GM21360 (cell line): ENCODE data around the gene SMG1.
"Not testable (repeated sequence)": the region's sequence is repeated elsewhere in the genome, so short reads cannot be mapped to it uniquely, and the experiment has no call there.

Experiments
- ATAC-seq: cut with Tn5 transposase; IDR thresholded peaks from one replicate; pipeline ENCODE4 v1.9.1; 2021; ENCODE audit warnings: mild to moderate bottlenecking, moderate library complexity; ENCODE audit not compliant: unreplicated experiment

SMG1 gene

DNA sequence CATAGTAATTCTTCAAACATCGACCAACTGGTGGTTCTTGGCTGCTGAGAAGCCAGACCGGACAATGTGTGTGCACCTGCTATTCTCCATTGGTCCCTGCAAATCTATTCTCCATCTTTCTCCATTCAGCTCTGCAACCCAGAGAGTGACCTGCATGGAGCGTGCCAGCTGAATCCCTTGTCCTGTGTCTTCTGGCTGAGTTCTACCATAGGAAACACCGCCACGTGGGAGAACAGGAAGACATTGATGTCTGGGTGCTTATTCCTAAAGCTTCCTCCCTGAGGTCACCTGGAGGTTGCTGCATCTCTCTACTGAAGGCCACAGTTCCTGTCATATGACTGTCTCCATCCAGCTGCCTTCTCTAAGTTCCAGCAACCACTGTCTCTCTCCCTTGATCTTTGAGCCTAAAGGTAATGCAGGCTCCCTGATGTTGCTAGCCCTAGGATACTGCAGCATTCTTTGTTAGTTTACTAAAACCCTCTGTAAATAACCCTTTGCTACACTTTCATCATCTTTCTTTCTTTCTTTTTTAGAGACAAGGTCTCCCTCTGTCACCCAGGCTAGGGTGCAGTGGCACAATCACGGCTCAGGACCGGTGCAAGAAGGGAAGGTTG is 10.6 kb upstream of the SMG1 start:
- no peak for ATAC-seq

DNA sequence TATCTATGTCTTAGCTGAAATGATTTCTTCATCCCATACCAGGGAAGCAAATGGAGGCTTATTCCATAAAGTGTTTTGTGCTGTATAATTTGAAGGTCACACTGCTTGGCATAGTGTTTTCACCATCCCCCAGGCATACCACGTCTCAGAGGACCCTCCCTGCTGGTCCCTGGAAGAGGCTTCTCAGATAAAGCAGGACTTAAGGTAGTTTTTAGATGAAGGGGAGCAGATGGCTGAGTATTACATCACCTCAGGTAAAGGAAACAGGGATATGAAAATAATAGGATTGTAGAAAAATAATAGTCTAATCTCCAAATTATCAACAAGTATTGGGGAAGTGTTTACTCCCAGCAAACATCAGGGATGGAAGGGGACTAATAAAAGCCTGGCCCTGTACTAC is 7.3 kb upstream of the SMG1 start:
- no peak for ATAC-seq

DNA sequence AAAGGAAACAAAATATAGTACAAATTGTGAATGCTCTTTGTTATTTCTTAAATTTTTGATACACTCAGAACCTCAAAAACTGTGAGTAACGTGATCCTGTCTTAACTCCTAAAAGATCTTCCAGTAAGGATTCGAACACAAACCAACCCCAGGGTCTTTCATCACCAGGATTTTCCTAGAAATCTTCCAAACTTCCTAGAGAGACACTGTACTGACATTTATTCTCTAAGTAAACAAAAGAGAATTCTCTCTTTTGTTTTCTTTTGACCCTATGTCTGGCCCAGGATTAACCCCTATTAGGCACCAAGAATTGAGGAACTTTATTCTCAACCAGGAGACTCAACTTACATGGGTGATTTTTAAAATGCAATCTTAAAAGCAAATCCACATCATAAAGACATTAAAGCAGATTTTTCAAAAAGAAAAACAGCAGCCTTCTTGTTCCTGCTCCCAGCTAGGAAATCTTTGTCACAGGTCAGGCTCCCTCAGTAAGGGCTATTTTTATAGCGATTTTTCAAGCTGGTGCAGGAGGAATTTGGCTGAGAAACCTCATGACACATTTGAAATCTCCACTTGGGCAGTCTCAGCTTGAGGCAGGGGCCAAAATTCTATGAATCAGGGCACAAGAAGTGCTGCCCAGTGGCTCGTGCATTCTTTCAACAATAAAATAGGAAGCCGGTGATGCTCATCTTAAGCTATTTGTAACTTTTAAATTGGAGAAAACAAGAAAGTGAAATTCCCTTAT is 6.2 kb upstream of the SMG1 start:
- ATAC-seq: no peak

DNA sequence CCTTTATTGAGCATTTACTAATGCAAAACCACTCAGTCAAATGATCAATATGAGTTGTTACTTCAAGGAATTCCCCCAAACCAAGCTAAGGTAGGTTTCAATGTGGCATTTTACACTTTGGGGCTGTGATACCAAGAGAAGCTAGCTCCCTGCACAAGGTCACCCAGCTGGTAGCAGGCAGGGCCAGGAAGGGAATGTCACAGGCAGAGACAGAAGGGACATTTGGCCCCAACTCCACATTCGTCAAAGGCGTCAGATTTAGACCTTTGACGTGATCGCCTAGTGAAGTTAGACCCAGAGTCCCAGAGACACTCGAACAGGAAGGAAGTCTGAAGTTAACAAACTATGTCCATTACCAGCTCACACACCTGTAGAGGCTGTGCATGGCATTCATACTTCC is 5.5 kb upstream of the SMG1 start:
- no peak for ATAC-seq

DNA sequence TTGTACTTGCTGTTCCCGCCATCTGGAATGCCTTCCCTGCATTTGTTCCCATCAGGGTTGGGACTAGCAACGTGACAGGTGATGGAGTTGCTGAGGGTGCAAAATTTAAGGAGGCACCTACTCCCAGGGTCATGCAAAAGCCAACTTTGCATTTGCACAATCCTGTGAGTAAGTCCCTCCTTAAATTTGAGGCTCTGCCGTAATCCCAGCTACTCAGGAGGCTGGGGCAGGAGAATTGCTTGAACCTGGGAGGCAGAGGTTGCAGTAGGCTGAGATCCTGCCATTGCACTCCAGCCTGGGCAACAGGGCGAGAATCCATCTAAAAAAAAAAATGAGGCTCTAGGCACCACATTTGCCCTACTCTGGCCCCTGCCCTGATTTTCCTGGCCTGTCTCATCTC is 3.9 kb upstream of the SMG1 start:
- not testable (repeated sequence) for ATAC-seq

DNA sequence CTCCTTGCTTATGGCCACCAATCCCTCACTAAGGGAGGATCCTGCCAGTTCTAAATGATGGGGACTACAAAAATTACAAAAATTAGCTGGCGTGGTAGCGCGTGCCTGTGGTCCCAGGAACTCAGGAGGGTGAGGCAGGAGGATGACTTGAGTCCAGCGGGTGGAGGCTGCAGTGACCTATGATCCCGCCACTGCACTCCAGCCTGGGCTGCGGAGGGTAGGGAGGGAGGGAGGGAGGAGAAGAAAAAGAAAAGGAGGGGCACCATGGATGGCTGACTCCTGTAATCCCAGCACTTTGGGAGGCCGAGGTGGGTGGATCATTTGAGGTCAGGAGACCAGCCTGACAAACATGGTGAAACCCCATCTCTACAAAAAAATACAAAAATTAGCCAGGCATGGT is 1.9 kb upstream of the SMG1 start:
- not testable (repeated sequence) for ATAC-seq

DNA sequence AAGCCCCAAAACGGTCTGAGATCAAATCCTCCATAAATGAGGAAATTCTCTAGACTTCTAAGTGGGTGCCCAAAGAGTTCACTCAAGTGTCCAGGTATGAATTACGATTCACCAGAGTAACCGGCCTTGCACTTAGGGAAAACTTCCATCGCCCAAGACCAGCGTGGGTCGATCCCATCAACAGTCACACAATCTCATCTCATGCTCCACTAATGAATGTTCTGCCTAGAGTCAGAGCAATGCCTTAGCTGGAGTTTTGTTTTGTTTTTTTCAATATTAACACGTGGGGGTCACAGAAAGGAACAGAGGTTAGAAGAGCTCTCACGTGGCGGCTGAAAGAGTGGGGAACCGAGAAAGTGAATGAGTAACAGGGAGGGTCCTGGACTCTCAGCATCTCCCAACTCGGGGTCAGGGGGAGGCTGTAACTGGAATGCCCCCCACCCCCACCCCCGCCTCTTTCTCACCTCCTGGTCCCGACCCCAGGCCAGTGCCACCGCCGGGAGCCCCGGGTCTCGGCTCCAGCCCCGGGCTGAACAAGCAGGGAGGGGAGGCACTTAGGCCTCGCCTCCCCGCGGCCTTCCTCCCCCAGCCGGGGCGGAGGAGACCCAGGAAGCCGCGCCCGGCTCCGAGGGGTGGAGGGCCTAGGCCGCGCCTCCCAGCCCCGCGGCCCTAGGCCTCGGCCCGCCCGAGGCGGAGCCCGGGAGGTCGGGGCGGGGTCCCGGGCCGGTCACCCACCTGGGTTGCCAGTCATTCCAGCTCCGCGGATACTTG is 808 bp downstream of the SMG1 start:
- ATAC-seq: peak; percentile 42

DNA sequence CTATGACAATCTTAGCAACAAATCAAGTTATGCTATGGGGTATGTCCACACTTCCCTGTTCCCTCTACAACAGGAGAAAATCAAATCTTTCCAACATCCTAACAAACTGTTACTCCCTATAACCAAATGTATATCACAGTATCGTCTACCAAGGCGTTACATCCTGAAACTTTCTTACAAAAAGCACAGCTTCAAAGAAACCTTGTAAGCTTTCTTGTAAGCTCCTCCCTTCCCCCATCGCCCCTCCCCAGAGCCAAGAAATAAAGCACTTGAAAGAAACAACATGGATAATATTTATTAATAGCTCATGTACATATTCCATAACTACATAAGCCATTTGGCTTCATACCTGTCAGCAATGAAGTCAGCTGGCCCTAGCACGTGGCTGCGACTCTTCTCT is 2.3 kb downstream of the SMG1 start:
- not testable (repeated sequence) for ATAC-seq

DNA sequence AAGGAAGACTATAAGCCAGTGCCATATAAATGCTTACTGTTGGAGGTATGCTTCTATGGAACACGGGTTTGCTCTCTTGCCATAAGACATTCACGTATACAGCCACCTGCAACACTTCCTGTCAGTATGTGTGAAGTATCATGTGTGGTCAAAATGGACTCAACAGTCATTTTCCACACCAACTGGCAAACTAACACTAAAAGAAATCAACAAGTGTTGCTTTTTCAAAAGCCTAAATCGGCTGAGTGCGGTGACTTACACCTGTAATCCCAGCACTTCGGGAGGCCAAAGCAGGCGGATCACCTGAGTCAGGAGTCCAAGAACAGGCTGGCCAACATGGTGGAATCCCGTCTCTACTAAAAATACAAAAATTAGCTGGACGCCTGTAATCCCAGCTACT is 3.1 kb downstream of the SMG1 start:
- ATAC-seq: not testable (repeated sequence)

DNA sequence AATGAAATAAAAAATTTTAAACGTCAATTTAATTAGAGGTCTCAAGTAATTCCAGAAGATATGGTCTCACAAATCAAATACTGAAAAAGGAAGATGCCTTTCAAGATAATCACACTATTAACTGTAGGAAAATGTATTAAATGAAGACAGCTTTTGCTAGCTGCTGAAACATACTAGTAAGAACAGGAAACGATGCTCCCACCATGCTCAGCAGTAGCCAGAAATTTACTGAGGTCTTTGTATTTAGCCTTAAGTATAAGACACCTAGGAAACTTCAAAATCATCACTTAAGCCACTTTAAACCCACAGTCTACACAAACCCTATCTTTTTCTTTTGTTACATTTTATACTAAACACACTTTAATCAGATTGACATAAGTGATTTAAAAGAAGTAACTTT is 16.6 kb downstream of the SMG1 start:
- not testable (repeated sequence) for ATAC-seq

DNA sequence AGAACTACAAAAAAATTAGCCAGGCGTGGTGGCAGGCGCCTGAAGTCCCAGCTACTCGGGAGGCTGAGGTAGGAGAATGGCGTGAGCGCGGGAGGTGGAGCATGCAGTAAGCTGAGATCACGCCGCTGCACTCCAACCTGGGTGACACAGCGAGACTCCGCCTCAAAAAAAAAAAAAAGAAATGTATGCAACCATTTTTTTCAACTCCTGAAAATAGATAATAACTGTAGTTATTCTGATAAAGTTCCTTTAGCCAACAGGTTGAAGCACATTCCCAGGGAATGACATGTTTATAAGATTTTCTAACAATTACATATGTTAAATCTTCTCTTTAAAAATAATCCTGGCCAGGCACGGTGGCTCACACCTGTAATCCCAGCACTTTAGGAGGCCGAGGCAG is 17.5 kb downstream of the SMG1 start:
- ATAC-seq: not testable (repeated sequence)

DNA sequence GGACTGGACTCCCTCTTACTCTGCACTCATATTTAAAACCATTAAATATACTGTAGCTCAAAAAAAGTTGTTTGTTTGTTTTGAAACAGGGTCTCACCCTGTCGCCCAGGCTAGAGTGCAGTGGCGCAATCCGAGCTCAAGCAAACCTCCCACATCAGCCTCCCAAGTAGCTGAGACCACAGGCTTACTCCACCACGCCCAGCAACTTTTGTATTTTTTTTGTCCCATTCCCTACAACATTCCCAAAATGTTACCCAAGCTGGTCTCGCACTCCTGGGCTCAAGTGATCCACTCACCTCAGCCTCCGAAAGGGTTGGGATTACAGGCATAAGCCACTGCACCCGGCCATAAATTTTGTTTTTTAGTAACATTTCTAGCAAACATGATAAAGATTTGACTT is 23.4 kb downstream of the SMG1 start:
- ATAC-seq: not testable (repeated sequence)

DNA sequence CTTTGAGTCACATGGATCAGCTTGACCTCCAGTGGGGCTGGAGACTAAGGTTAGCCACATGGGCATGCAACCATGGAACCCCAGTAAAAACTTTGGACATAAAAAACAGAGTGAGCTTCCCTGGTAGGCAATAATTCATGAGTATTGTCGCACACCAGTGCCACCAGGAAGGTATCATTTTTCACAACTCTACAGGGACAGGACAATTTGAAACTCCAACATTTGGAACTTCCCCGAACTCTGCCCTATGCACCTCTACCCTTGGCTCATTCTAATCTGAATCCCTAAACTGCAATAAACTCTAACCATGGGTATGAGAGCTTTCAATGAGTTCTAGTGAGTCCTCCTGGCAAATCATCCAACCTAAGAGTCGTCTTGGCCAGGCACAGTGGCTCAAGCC is 24.2 kb downstream of the SMG1 start:
- ATAC-seq: not testable (repeated sequence)

DNA sequence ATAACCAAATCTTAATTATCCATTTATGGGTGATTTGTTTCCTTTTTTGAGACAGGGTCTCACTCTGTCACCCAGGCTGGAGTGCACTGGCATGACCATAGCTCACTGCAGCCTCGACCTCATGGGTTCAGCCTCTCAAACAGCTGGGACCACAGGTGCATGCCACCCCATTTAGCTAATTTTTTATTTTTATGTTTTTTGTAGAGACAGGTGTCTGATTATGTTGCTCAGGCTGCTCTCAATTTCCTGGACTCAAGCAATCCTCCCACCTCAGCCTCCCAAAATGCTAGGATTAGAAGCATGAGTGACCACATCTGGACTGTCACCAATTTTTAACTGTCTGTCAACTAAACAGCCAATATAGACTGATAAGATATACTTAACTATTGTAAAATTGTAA is 25.0 kb downstream of the SMG1 start:
- ATAC-seq: not testable (repeated sequence)

DNA sequence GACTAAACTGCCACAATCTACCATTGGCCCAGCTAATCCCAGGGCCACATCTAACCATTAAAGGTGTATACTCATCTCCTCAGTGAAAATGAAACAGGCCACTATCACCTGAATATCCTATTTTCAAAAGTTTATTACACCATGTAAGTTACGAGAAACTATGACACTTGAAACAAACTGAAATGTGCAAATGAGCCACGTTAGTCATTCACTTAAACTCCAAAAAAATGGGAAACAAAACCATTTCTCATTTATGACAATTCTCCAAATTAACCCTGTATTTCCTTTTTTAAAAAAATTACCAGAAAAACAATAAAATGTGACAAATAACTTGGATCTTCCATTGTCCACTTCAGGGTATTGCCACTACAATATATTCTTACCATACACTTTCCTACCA is 41.8 kb downstream of the SMG1 start:
- ATAC-seq: not testable (repeated sequence)

DNA sequence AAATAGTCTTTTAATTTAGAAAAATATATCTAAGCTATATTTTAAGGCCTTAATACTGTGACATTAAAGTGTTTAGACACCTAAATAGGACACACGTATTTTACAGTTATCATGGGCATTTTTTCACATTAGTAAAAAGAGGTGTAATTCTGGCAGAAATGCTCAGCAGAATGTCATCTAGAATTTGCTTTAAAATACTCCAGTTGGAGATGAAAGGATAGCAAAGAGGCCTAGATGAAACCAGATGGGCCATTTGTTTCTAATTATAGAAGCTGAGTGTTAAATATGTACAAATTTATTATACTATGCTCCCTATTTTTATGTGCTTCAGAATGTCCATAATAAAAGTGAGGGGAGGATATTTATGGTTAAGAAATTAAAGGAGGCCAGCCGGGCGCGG is 48.5 kb downstream of the SMG1 start:
- not testable (repeated sequence) for ATAC-seq

DNA sequence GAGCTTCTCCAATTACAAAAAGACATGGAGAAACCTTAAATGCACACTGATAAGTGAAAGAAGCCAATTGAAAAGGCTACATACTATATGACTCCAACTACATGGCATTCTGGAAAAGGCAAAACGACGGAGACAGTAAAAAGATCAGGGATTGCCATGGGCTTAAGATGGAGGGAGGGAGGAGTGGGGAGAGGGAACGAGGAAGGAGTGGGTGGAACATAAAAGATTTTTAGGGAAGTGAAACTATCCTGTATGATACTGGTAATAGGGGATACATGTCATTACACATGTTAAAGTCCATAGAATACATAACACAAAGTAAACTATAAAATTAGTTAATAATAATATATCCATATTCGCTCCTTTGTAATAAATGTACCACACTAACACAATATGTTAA is 48.9 kb downstream of the SMG1 start:
- ATAC-seq: not testable (repeated sequence)

DNA sequence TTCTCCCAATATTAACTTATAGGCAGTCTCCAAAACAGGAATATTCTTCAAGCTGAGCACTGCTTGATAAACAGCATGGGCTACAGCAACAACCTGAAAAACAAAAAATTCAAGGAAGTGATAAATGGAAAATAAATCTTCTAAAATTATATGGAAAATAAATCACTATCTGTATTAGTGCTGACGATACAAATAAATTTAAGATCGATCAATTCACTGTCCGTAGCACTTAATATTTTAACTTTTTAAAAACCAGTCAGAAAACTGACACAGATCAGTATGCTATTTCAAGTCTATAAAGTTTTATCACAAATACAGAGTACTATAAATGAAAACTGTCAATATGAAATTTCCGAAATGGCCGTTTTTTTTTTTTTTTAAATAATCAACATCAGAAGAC is 49.9 kb downstream of the SMG1 start:
- not testable (repeated sequence) for ATAC-seq

DNA sequence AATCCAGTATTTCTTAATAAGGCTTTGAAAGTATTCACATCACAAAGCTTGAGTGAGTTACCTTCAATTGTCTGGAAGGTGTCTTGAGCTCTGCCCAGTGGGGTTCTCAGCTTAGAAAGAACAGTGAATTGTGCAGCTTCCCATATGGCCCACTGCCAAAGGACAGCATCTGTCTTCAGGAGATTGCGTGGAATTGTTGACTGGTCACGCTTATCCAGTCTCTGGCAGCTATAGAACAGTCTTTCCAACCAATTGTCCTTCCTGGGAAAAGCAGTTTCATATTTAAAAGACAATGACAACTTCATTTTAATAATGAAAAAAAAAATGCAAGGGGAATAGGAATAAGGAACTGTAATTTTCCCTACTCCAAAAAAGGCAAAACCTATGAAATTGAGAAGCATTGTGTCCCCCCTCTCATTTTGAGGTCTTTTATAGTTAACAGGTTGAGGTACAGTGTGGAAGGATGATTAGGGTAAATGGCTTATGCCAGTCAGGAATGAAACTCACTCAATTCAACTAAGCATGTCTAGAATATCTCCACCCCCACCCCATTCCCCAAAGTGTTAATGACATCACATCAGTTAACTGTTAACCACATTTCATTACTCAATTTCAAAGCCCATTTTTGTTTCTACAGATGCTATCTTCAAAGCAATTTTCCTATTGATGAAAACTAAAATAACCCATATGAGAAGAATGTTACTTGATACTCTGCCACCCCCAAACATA is 57.0 kb downstream of the SMG1 start:
- ATAC-seq: not testable (repeated sequence)

DNA sequence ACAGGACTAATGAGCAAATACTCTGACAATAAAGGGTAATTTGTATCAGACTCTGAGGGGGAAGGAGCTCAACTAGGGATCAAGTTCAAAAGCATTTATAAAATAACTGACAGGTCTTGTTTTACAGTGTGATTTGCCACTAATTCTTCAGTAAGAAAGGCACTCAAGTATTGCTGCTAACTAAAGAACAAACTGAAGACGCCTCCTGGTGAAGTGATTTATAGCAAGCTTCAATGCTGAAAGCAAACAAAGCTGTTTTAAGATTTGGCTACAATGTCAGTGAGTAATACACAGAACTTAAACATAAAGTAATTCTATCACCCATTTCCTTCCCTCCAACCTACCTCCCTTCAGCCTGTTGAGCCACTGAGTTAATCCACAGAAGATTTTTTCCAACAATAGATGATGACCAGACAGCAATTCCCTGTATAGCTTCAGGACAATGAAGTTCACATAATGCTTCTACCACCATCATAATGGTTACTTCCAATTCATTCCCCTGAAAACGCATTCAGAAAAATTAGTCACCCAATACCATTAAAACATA is 59.9 kb downstream of the SMG1 start:
- ATAC-seq: not testable (repeated sequence)

DNA sequence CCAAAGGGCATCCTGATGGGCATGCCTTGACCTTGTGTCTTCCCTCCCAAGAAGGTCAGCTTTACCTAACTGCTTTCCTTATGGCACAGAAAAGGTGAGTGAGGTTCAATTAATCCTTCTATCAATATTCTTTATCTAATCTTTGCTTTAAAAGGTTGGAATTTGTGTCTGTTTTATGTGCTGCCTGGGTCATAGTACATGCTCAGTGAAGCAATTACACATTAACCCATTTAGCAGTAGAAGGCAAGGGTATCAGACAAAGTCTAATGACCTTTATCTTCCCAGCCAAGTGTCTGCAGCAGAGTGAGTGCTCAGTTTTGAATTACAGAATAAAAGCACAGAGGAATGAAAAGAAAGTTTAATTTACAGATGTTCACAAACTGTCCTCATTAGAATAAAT is 63.3 kb downstream of the SMG1 start:
- ATAC-seq: not testable (repeated sequence)
